Activated T-helper 17 cell treated with anti-CD3 and anti-CD28 coated beads, Interleukin-2, amount 50 U/mL, for 72 hours (primary cell): ENCODE data around the gene RAB22A. TPM values are rescaled to one million over a fixed set of nuclear protein-coding genes. Genes with fewer than 3 reads are reported as not detected.
A peak's percentile ranks its signal among the peaks of the same experiment; 100 is the strongest.
"Not testable (repeated sequence)": the region's sequence is repeated elsewhere in the genome, so short reads cannot be mapped to it uniquely, and the experiment has no call there.

Source experiments
- ATAC-seq: fragments of 150-1000 bp; cut with Tn5 transposase; replicated peaks from 2 replicates; pipeline ENCODE4 v1.10.0; 2021; ENCODE audit warnings: mild to moderate bottlenecking, moderate library complexity
- H3K27ac Mint-ChIP-seq: one replicate; pipeline ENCODE4 v1.8.0; 2022; ENCODE audit warnings: mixed read lengths
- H3K27me3 Mint-ChIP-seq: one replicate; pipeline ENCODE4 v1.8.0; 2022; ENCODE audit warnings: mixed read lengths
- H3K36me3 Mint-ChIP-seq: one replicate; pipeline ENCODE4 v1.8.0; 2022; ENCODE audit warnings: low read depth, mild to moderate bottlenecking, mixed read lengths
- H3K4me1 Mint-ChIP-seq: one replicate; pipeline ENCODE4 v1.8.0; 2022; ENCODE audit warnings: mixed read lengths
- H3K4me3 Mint-ChIP-seq: one replicate; pipeline ENCODE4 v1.8.0; 2022; ENCODE audit warnings: mild to moderate bottlenecking, mixed read lengths
- H3K9me3 Mint-ChIP-seq: one replicate; pipeline ENCODE4 v1.8.0; 2022; ENCODE audit warnings: mixed read lengths
- total RNA-seq, 2 donors: library from RNA; stranded (reverse); gene quantifications; one replicate each; pipeline ENCODE4 v1.2.3, GENCODE V29; 2022

Gene RAB22A
- total RNA-seq, 2 donors from 2014 or later, result 11.6 to 12.8 TPM

- Mint-ChIP-seq H3K36me3 (peaks cover 87% of the 10 kb centered on the region), H3K9me3 (no peaks in the 10 kb centered on the region), H3K4me1 (peaks cover 51% of the 10 kb centered on the region), H3K27me3 (no peaks in the 10 kb centered on the region), H3K27ac (no peak overlapping the region), H3K4me3 (no peak overlapping the region)
- ATAC-seq, result no peak
Measured at GRCh38 chr20:58395604-58396003, 86.1 kb downstream of the RAB22A start.

- Mint-ChIP-seq H3K27me3 (no peaks in the 10 kb centered on the region), H3K9me3 (no peaks in the 10 kb centered on the region), H3K27ac (no peak overlapping the region), H3K36me3 (peaks cover 69% of the 10 kb centered on the region), H3K4me3 (no peak overlapping the region), H3K4me1 (peaks cover 37% of the 10 kb centered on the region)
- ATAC-seq, result no peak
Measured at GRCh38 chr20:58397429-58397828, 87.9 kb downstream of the RAB22A start.

GRCh38 chr20:58398254-58398653 is 88.7 kb downstream of the RAB22A start:
- peaks cover 61% of the 10 kb centered on the region for H3K36me3 Mint-ChIP-seq
- H3K4me1 Mint-ChIP-seq, result peaks cover 33% of the 10 kb centered on the region
- H3K4me3 Mint-ChIP-seq, result peak overlapping the region; percentile 5
- no peaks in the 10 kb centered on the region for H3K9me3 Mint-ChIP-seq
- no peaks in the 10 kb centered on the region for H3K27me3 Mint-ChIP-seq
- peak; percentile 49 for ATAC-seq
- peak overlapping the region; percentile 18 for H3K27ac Mint-ChIP-seq

- Mint-ChIP-seq H3K27ac (no peak overlapping the region), H3K27me3 (no peaks in the 10 kb centered on the region), H3K4me3 (no peak overlapping the region), H3K4me1 (peaks cover 24% of the 10 kb centered on the region), H3K9me3 (no peaks in the 10 kb centered on the region), H3K36me3 (peaks cover 45% of the 10 kb centered on the region)
- ATAC-seq, result no peak
Measured at GRCh38 chr20:58399926-58400325, 90.4 kb downstream of the RAB22A start.

- peak; percentile 57 for ATAC-seq
- no peak overlapping the region for H3K27ac Mint-ChIP-seq
- peaks cover 33% of the 10 kb centered on the region for H3K36me3 Mint-ChIP-seq
- no peaks in the 10 kb centered on the region for H3K9me3 Mint-ChIP-seq
- peaks cover 18% of the 10 kb centered on the region for H3K4me1 Mint-ChIP-seq
- no peak overlapping the region for H3K4me3 Mint-ChIP-seq
- no peaks in the 10 kb centered on the region for H3K27me3 Mint-ChIP-seq
Measured at GRCh38 chr20:58401162-58401561, 91.6 kb downstream of the RAB22A start.

GRCh38 chr20:58402305-58402704 is 92.8 kb downstream of the RAB22A start:
- H3K4me1 Mint-ChIP-seq, result peaks cover 17% of the 10 kb centered on the region
- H3K9me3 Mint-ChIP-seq, result no peaks in the 10 kb centered on the region
- no peak overlapping the region for H3K4me3 Mint-ChIP-seq
- no peak overlapping the region for H3K27ac Mint-ChIP-seq
- peaks cover 22% of the 10 kb centered on the region for H3K36me3 Mint-ChIP-seq
- no peaks in the 10 kb centered on the region for H3K27me3 Mint-ChIP-seq
- ATAC-seq, result peak; percentile 59

GRCh38 chr20:58402827-58403226 is 93.3 kb downstream of the RAB22A start:
- H3K27me3 Mint-ChIP-seq, result no peaks in the 10 kb centered on the region
- H3K4me1 Mint-ChIP-seq, result peaks cover 20% of the 10 kb centered on the region
- H3K9me3 Mint-ChIP-seq, result no peaks in the 10 kb centered on the region
- H3K4me3 Mint-ChIP-seq, result no peak overlapping the region
- ATAC-seq, result peak; percentile 27
- peaks cover 17% of the 10 kb centered on the region for H3K36me3 Mint-ChIP-seq
- H3K27ac Mint-ChIP-seq, result no peak overlapping the region

GRCh38 chr20:58403272-58403671 is 93.8 kb downstream of the RAB22A start:
- peaks cover 20% of the 10 kb centered on the region for H3K4me1 Mint-ChIP-seq
- no peak overlapping the region for H3K27ac Mint-ChIP-seq
- no peaks in the 10 kb centered on the region for H3K9me3 Mint-ChIP-seq

GRCh38 chr20:58405504-58406291 is 96.2 kb downstream of the RAB22A start:
- Mint-ChIP-seq H3K4me3 (no peak overlapping the region), H3K27ac (no peak overlapping the region), H3K36me3 (peaks cover 2% of the 10 kb centered on the region), H3K4me1 (peaks cover 34% of the 10 kb centered on the region), H3K27me3 (no peaks in the 10 kb centered on the region), H3K9me3 (no peaks in the 10 kb centered on the region)
- ATAC-seq, result no peak

More at GRCh38 chr20:58403272-58403671, 93.8 kb downstream of the RAB22A start:
- H3K27me3 Mint-ChIP-seq, result no peaks in the 10 kb centered on the region
- ATAC-seq, result no peak
- peaks cover 12% of the 10 kb centered on the region for H3K36me3 Mint-ChIP-seq
- H3K4me3 Mint-ChIP-seq, result no peak overlapping the region

GRCh38 chr20:58406422-58407001 is 97.0 kb downstream of the RAB22A start:
- no peak for ATAC-seq
- Mint-ChIP-seq H3K4me1 (peaks cover 36% of the 10 kb centered on the region), H3K36me3 (peaks cover 5% of the 10 kb centered on the region), H3K27me3 (no peaks in the 10 kb centered on the region), H3K4me3 (no peak overlapping the region), H3K27ac (no peak overlapping the region), H3K9me3 (no peaks in the 10 kb centered on the region)

- no peaks in the 10 kb centered on the region for H3K9me3 Mint-ChIP-seq
- no peaks in the 10 kb centered on the region for H3K27me3 Mint-ChIP-seq
- ATAC-seq, result no peak
- H3K4me1 Mint-ChIP-seq, result peaks cover 36% of the 10 kb centered on the region
- peaks cover 5% of the 10 kb centered on the region for H3K36me3 Mint-ChIP-seq
- peak overlapping the region; percentile 48 for H3K4me3 Mint-ChIP-seq
- peak overlapping the region; percentile 55 for H3K27ac Mint-ChIP-seq
Measured at GRCh38 chr20:58407201-58407873, 97.8 kb downstream of the RAB22A start.

- Mint-ChIP-seq H3K27ac (peak overlapping the region; percentile 55), H3K9me3 (no peaks in the 10 kb centered on the region), H3K4me1 (peaks cover 36% of the 10 kb centered on the region), H3K27me3 (no peaks in the 10 kb centered on the region), H3K4me3 (peak overlapping the region; percentile 48), H3K36me3 (peaks cover 5% of the 10 kb centered on the region)
- ATAC-seq, result peak; percentile 97
Measured at GRCh38 chr20:58407966-58408557, 98.5 kb downstream of the RAB22A start.

- peaks cover 5% of the 10 kb centered on the region for H3K36me3 Mint-ChIP-seq
- H3K27me3 Mint-ChIP-seq, result no peaks in the 10 kb centered on the region
- H3K27ac Mint-ChIP-seq, result peak overlapping the region; percentile 55
- H3K9me3 Mint-ChIP-seq, result no peaks in the 10 kb centered on the region
- ATAC-seq, result peak; percentile 51
- H3K4me3 Mint-ChIP-seq, result peak overlapping the region; percentile 48
- peaks cover 36% of the 10 kb centered on the region for H3K4me1 Mint-ChIP-seq
Measured at GRCh38 chr20:58408603-58409246, 99.2 kb downstream of the RAB22A start.

- not testable (repeated sequence) for H3K27me3 Mint-ChIP-seq, H3K27ac Mint-ChIP-seq, H3K9me3 Mint-ChIP-seq, ATAC-seq, H3K4me3 Mint-ChIP-seq
- Mint-ChIP-seq H3K36me3 (peaks cover 42% of the 10 kb centered on the region), H3K4me1 (peaks cover 42% of the 10 kb centered on the region)
Measured at GRCh38 chr20:58414216-58414615, 104.7 kb downstream of the RAB22A start.
